IPS DF 6.9 (cell line): ENCODE data around the gene POU3F1.

ENCODE experiments used
- DNase-seq: peaks from one replicate; pipeline ENCODE4 v3.0.0-alpha.2; 2013; ENCODE audit warnings: low read depth, low spot score
- H3K27ac ChIP-seq: one replicate; pipeline ENCODE4 v1.5.1; 2013; ENCODE audit warnings: low read length, control low read depth
- H3K27me3 ChIP-seq: 2 replicates; pipeline ENCODE4 v1.6.1; 2013; ENCODE audit warnings: mild to moderate bottlenecking, low read length; ENCODE audit not compliant: control insufficient read depth, insufficient read depth
- H3K36me3 ChIP-seq: 2 replicates; pipeline ENCODE4 v1.6.1; 2013; ENCODE audit warnings: low read length; ENCODE audit not compliant: control insufficient read depth, insufficient read depth
- H3K4me1 ChIP-seq: 2 replicates; pipeline ENCODE4 v1.6.1; 2013; ENCODE audit warnings: low read length; ENCODE audit not compliant: control insufficient read depth, insufficient read depth
- H3K4me3 ChIP-seq: 2 replicates; pipeline ENCODE4 v1.5.1; 2013; ENCODE audit warnings: mild to moderate bottlenecking, low read length
- H3K9me3 ChIP-seq: 2 replicates; pipeline ENCODE4 v1.6.1; 2013; ENCODE audit warnings: low read length, inconsistent platforms; ENCODE audit not compliant: control insufficient read depth, insufficient read depth
- WGBS: extraction: QIAGEN DNeasy Blood & Tissue Kit; methylation state at CpG from one replicate; pipeline ENCODE4 v1.1.7; 2013; ENCODE audit warnings: mixed read lengths, missing lambda C conversion rate; ENCODE audit not compliant: insufficient read length, insufficient coverage; 5-methylcytosine and 5-hydroxymethylcytosine counted together

POU3F1 gene

GRCh38 chr1:38074302-38074677, 27.7 kb upstream of the POU3F1 start:
- H3K27me3 ChIP-seq, result no peaks in the 10 kb centered on the region
- no peak for DNase-seq
- WGBS, result no CpG with 5 or more reads among the region's 4 CpGs
- peaks cover 4% of the 10 kb centered on the region; the same call in 1 of the 2 replicates for H3K4me1 ChIP-seq
- H3K27ac ChIP-seq, result no peak overlapping the region
- H3K4me3 ChIP-seq, result no peak overlapping the region
- H3K36me3 ChIP-seq, result no peaks in the 10 kb centered on the region
- H3K9me3 ChIP-seq, result no peaks in the 10 kb centered on the region

- H3K27me3 ChIP-seq, result no peaks in the 10 kb centered on the region
- H3K4me1 ChIP-seq, result peaks cover 4% of the 10 kb centered on the region; the same call in 1 of the 2 replicates
- WGBS, result no CpG with 5 or more reads among the region's 9 CpGs
- no peak for DNase-seq
- H3K4me3 ChIP-seq, result no peak overlapping the region
- H3K27ac ChIP-seq, result no peak overlapping the region
- no peaks in the 10 kb centered on the region for H3K9me3 ChIP-seq
- no peaks in the 10 kb centered on the region for H3K36me3 ChIP-seq
Observed at GRCh38 chr1:38073534-38074301, 27.1 kb upstream of the POU3F1 start.

GRCh38 chr1:38072858-38073257, 26.3 kb upstream of the POU3F1 start:
- Histone ChIP-seq H3K9me3 (no peaks in the 10 kb centered on the region), H3K36me3 (no peaks in the 10 kb centered on the region), H3K4me1 (peaks cover 6% of the 10 kb centered on the region; the same call in 1 of the 2 replicates), H3K4me3 (no peak overlapping the region), H3K27me3 (no peaks in the 10 kb centered on the region), H3K27ac (no peak overlapping the region)
- WGBS, result no CpG with 5 or more reads among the region's 2 CpGs
- no peak for DNase-seq

- Histone ChIP-seq H3K4me1 (peaks cover 6% of the 10 kb centered on the region; the same call in 1 of the 2 replicates), H3K36me3 (no peaks in the 10 kb centered on the region), H3K27me3 (no peaks in the 10 kb centered on the region), H3K4me3 (no peak overlapping the region), H3K9me3 (no peaks in the 10 kb centered on the region), H3K27ac (no peak overlapping the region)
- DNase-seq, result no peak
- no CpG with 5 or more reads among the region's 10 CpGs for WGBS
Observed at GRCh38 chr1:38071312-38072256, 25.0 kb upstream of the POU3F1 start.

- Histone ChIP-seq H3K9me3 (no peaks in the 10 kb centered on the region), H3K4me3 (no peak overlapping the region), H3K27me3 (no peaks in the 10 kb centered on the region), H3K27ac (no peak overlapping the region), H3K36me3 (no peaks in the 10 kb centered on the region), H3K4me1 (peaks cover 11% of the 10 kb centered on the region)
- no CpG with 5 or more reads among the region's 3 CpGs for WGBS
- no peak for DNase-seq
Observed at GRCh38 chr1:38068980-38069340, 22.4 kb upstream of the POU3F1 start.

- H3K27ac ChIP-seq, result no peak overlapping the region
- no peaks in the 10 kb centered on the region for H3K36me3 ChIP-seq
- H3K4me1 ChIP-seq, result peaks cover 9% of the 10 kb centered on the region
- WGBS, result 100% methylated on average over 2 of the region's 14 CpGs
- no peaks in the 10 kb centered on the region for H3K27me3 ChIP-seq
- H3K4me3 ChIP-seq, result no peak overlapping the region
- H3K9me3 ChIP-seq, result no peaks in the 10 kb centered on the region
- DNase-seq, result no peak
Observed at GRCh38 chr1:38068220-38068979, 21.8 kb upstream of the POU3F1 start.

- Histone ChIP-seq H3K36me3 (no peaks in the 10 kb centered on the region), H3K27ac (no peak overlapping the region), H3K9me3 (no peaks in the 10 kb centered on the region), H3K4me1 (peaks cover 9% of the 10 kb centered on the region; the same call in 1 of the 2 replicates), H3K27me3 (no peaks in the 10 kb centered on the region), H3K4me3 (no peak overlapping the region)
- no CpG with 5 or more reads among the region's 11 CpGs for WGBS
- no peak for DNase-seq
Observed at GRCh38 chr1:38064197-38064903, 17.8 kb upstream of the POU3F1 start.

- H3K9me3 ChIP-seq, result no peaks in the 10 kb centered on the region
- no peaks in the 10 kb centered on the region for H3K36me3 ChIP-seq
- peaks cover 9% of the 10 kb centered on the region; the same call in 1 of the 2 replicates for H3K4me1 ChIP-seq
- no peak for DNase-seq
- no peak overlapping the region for H3K27ac ChIP-seq
- no peaks in the 10 kb centered on the region for H3K27me3 ChIP-seq
- no peak overlapping the region for H3K4me3 ChIP-seq
- WGBS, result no CpG with 5 or more reads among the region's 5 CpGs
Observed at GRCh38 chr1:38063616-38064015, 17.0 kb upstream of the POU3F1 start.

GRCh38 chr1:38062361-38063288, 16.0 kb upstream of the POU3F1 start:
- H3K27ac ChIP-seq, result no peak overlapping the region
- WGBS, result no CpG with 5 or more reads among the region's 6 CpGs
- H3K4me1 ChIP-seq, result peaks cover 7% of the 10 kb centered on the region; the same call in 1 of the 2 replicates
- no peaks in the 10 kb centered on the region for H3K36me3 ChIP-seq
- H3K4me3 ChIP-seq, result no peak overlapping the region
- no peaks in the 10 kb centered on the region for H3K27me3 ChIP-seq
- no peak for DNase-seq
- H3K9me3 ChIP-seq, result no peaks in the 10 kb centered on the region
